CD4-positive, CD25-positive, alpha-beta regulatory T cell (primary cell): ENCODE results near the gene AEN. TPM values are rescaled to one million over a fixed set of nuclear protein-coding genes. Genes with fewer than 3 reads are reported as not detected.

Source experiments
- ATAC-seq, 2 donors: fragments of 150-1000 bp; cut with Tn5 transposase; one replicate each; pipeline ENCODE4 v1.10.0; 2021; ENCODE audit warnings: low read depth in 2 of 2, moderate number of reproducible peaks in 2 of 2, moderate library complexity in 1 of 2
- DNase-seq, 3 donors: peaks; one replicate each; pipeline versions ENCODE4 v3.0.0 to v3.0.0-alpha.2; 2012 to 2022; ENCODE audit warnings: mixed read lengths in 1 of 3
- H3K27ac ChIP-seq: one replicate; pipeline ENCODE4 v1.7.0; 2013; ENCODE audit warnings: mild to moderate bottlenecking, low read length; ENCODE audit not compliant: insufficient read depth, poor library complexity, severe bottlenecking
- H3K27me3 ChIP-seq: one replicate; pipeline ENCODE4 v1.7.0; 2013; ENCODE audit warnings: low read length; ENCODE audit not compliant: control insufficient read depth, insufficient read depth
- H3K36me3 ChIP-seq: one replicate; pipeline ENCODE4 v1.7.0; 2013; ENCODE audit warnings: mild to moderate bottlenecking, low read length, moderate library complexity; ENCODE audit not compliant: control insufficient read depth, insufficient read depth
- H3K4me1 ChIP-seq: 2 replicates; pipeline ENCODE4 v1.7.0; 2013; ENCODE audit warnings: mild to moderate bottlenecking, low read length; ENCODE audit not compliant: insufficient read depth, control insufficient read depth, poor library complexity, severe bottlenecking
- H3K4me3 ChIP-seq: one replicate; pipeline ENCODE4 v1.7.0; 2013; ENCODE audit warnings: low read depth, mild to moderate bottlenecking, low read length, moderate library complexity
- H3K9me3 ChIP-seq, 2 experiments: 1 replicate in 1 of 2; 2 replicates in 1 of 2; pipeline ENCODE4 v1.7.0; 2013; ENCODE audit warnings: low read length in 2 of 2, mild to moderate bottlenecking in 1 of 2, moderate library complexity in 1 of 2; ENCODE audit not compliant: control insufficient read depth in 2 of 2
- H3K27ac Mint-ChIP-seq, 3 donors: one replicate each; pipeline ENCODE4 v1.8.0; 2020 to 2022; ENCODE audit warnings: mild to moderate bottlenecking in 3 of 3, mixed read lengths in 3 of 3, moderate library complexity in 2 of 3
- H3K27me3 Mint-ChIP-seq: one replicate; pipeline ENCODE4 v1.8.0; 2022; ENCODE audit warnings: mild to moderate bottlenecking, mixed read lengths
- H3K36me3 Mint-ChIP-seq: one replicate; pipeline ENCODE4 v1.8.0; 2020; ENCODE audit warnings: mixed read lengths
- H3K4me1 Mint-ChIP-seq, 4 donors: one replicate each; pipeline ENCODE4 v1.8.0; 2020 to 2022; ENCODE audit warnings: mixed read lengths in 4 of 4, mild to moderate bottlenecking in 1 of 4
- H3K4me3 Mint-ChIP-seq, 4 donors: one replicate each; pipeline ENCODE4 v1.8.0; 2020 to 2022; ENCODE audit warnings: mild to moderate bottlenecking in 4 of 4, mixed read lengths in 4 of 4, moderate library complexity in 3 of 4
- H3K9me3 Mint-ChIP-seq, 7 donors: one replicate each; pipeline ENCODE4 v1.8.0; 2020 to 2022; ENCODE audit warnings: mixed read lengths in 7 of 7, mild to moderate bottlenecking in 3 of 7, moderate library complexity in 2 of 7
- polyA plus RNA-seq, 4 donors: library from polyadenylated mRNA; unstranded; fragments of 300-500 nt; fragmentation: Illumina TruSeq; gene quantifications; one replicate each; pipeline ENCODE4 v1.2.3, GENCODE V29; 2021
- total RNA-seq: library from RNA; stranded (reverse); gene quantifications from one replicate; pipeline ENCODE4 v1.2.3, GENCODE V29; 2022

Gene AEN
- total and polyA plus RNA-seq, 5 donors from 2014 or later, result 28.7 to 52.4 (median 36.1) TPM

DNA sequence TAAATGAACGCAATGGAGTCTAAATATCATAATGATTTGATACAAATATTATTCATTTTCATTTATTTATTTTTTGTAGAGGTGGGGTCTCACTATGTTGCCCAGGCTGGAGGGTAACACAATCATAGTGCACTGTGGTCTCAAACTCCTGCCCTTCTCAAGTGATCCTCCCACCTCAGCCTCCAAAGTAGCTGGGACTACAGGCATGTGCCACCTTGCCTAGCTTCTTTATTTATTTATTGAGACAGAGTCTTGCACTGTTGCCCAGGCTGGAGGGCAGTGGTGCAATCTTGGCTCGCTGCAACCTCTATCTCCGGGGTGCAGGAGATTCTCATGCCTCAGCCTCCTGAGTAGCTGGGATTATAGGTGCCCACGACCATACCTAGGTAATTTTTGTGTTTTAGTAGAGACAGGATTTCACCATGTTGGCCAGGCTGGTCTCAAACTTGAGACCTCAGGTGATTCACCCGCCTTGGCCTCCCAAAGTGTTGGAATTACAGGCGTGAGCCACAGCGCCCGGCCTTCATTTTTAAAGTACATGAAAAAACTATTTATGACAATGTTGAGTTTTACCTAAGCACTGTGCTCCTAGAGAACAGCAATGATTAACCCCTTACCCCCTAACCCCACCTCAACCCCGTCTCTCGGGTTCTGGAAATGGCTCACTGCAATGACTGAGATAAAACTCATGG is 4.0 kb upstream of the AEN start:
- no peak for DNase-seq
- no peaks in the 10 kb centered on the region for H3K27me3 ChIP-seq
- H3K36me3 ChIP-seq, result no peaks in the 10 kb centered on the region
- H3K27ac ChIP-seq, result no peak overlapping the region
- H3K4me3 Mint-ChIP-seq, result no peak overlapping the region
- peaks cover 0 to 14% (median 8%) of the 10 kb centered on the region in 4 donors for H3K4me1 Mint-ChIP-seq
- H3K27ac Mint-ChIP-seq, result no peak overlapping the region
- H3K4me1 ChIP-seq, result peaks cover 14% of the 10 kb centered on the region
- ATAC-seq, result no peak
- H3K4me3 ChIP-seq, result no peak overlapping the region
- peaks cover 10% of the 10 kb centered on the region for H3K27me3 Mint-ChIP-seq
- H3K9me3 ChIP-seq, result no peaks in the 10 kb centered on the region
- H3K9me3 Mint-ChIP-seq, result no peaks in the 10 kb centered on the region
- H3K36me3 Mint-ChIP-seq, result no peaks in the 10 kb centered on the region

- Histone ChIP-seq H3K9me3 (no peaks in the 10 kb centered on the region), H3K36me3 (no peaks in the 10 kb centered on the region), H3K4me3 (no peak overlapping the region), H3K27ac (no peak overlapping the region), H3K27me3 (no peaks in the 10 kb centered on the region), H3K4me1 (peaks cover 20% of the 10 kb centered on the region)
- H3K27ac Mint-ChIP-seq, result no peak overlapping the region
- H3K4me1 Mint-ChIP-seq, result peaks cover 0 to 21% (median 14%) of the 10 kb centered on the region in 4 donors
- H3K36me3 Mint-ChIP-seq, result no peaks in the 10 kb centered on the region
- ATAC-seq (no peak), DNase-seq (no peak)
- H3K4me3 Mint-ChIP-seq, result no peak overlapping the region
- H3K9me3 Mint-ChIP-seq, result no peaks in the 10 kb centered on the region
- peaks cover 10% of the 10 kb centered on the region for H3K27me3 Mint-ChIP-seq
These were observed 3.4 kb upstream of the AEN start for GRCh38 chr15:88617790-88618189.

GRCh38 chr15:88618686-88619085 is 2.5 kb upstream of the AEN start:
- H3K27ac ChIP-seq, result no peak overlapping the region
- Mint-ChIP-seq H3K27me3 (peaks cover 10% of the 10 kb centered on the region), H3K4me1 (peaks cover 0 to 30% (median 21%) of the 10 kb centered on the region in 4 donors), H3K9me3 (peaks cover 0 to 1% (median 0%) of the 10 kb centered on the region in 7 donors), H3K27ac (no peak overlapping the region), H3K4me3 (peak overlapping the region in 1 of 4 donors; percentile 47), H3K36me3 (no peaks in the 10 kb centered on the region)
- H3K4me1 ChIP-seq, result peaks cover 29% of the 10 kb centered on the region
- no peaks in the 10 kb centered on the region for H3K27me3 ChIP-seq
- H3K36me3 ChIP-seq, result no peaks in the 10 kb centered on the region
- ATAC-seq (no peak), DNase-seq (no peak)
- no peak overlapping the region for H3K4me3 ChIP-seq
- no peaks in the 10 kb centered on the region for H3K9me3 ChIP-seq

DNA sequence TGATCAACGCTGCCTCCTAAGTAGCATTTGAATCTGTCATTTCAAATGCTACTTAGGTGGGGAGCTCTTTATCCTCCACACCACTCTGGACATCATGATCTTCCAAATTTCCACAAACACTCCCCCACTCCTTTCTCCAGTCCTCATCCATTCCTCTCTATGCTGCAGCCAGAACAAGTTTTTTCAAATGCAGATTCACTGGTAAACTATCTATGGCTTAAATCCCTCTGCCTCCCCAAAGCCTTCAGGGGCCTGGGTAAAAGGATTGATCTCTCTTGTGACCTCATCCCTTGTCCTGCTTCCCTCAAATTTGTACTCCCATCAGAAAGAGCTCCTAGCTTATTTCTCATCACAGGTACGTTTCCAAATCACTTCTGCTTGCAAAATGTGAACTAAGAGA is 1.3 kb upstream of the AEN start:
- Histone ChIP-seq H3K4me3 (no peak overlapping the region), H3K27ac (no peak overlapping the region), H3K36me3 (no peaks in the 10 kb centered on the region), H3K27me3 (no peaks in the 10 kb centered on the region), H3K4me1 (peaks cover 40% of the 10 kb centered on the region), H3K9me3 (no peaks in the 10 kb centered on the region)
- Mint-ChIP-seq H3K27me3 (peaks cover 10% of the 10 kb centered on the region), H3K4me1 (peaks cover 9 to 41% (median 32%) of the 10 kb centered on the region in 4 donors), H3K4me3 (peak overlapping the region in 1 of 4 donors; percentile 90), H3K27ac (peak overlapping the region in 1 of 3 donors; percentile 82), H3K36me3 (no peaks in the 10 kb centered on the region), H3K9me3 (peaks cover 0 to 1% (median 0%) of the 10 kb centered on the region in 7 donors)
- no peak for ATAC-seq
- DNase-seq, result no peak

- Histone ChIP-seq H3K4me1 (peaks cover 62% of the 10 kb centered on the region), H3K36me3 (peaks cover 6% of the 10 kb centered on the region), H3K27me3 (no peaks in the 10 kb centered on the region), H3K9me3 (no peaks in the 10 kb centered on the region), H3K27ac (peak overlapping the region; percentile 90), H3K4me3 (peak overlapping the region; percentile 93)
- peaks cover 11 to 59% (median 38%) of the 10 kb centered on the region in 4 donors for H3K4me1 Mint-ChIP-seq
- peak; percentile 41 to 43 for ATAC-seq
- H3K4me3 Mint-ChIP-seq, result peak overlapping the region; percentile 90 to 96 (median 91)
- no peaks in the 10 kb centered on the region for H3K36me3 Mint-ChIP-seq
- peaks cover 0 to 1% (median 0%) of the 10 kb centered on the region in 7 donors for H3K9me3 Mint-ChIP-seq
- H3K27ac Mint-ChIP-seq, result peak overlapping the region; percentile 95 to 99 (median 98)
- peaks cover 10% of the 10 kb centered on the region for H3K27me3 Mint-ChIP-seq
- peak; percentile 45 to 84 (median 75) for DNase-seq
These were observed 857 bp downstream of the AEN start for GRCh38 chr15:88621789-88622604.

- H3K4me1 ChIP-seq, result peaks cover 68% of the 10 kb centered on the region
These were observed 1.4 kb downstream of the AEN start for GRCh38 chr15:88622605-88622975.

DNA sequence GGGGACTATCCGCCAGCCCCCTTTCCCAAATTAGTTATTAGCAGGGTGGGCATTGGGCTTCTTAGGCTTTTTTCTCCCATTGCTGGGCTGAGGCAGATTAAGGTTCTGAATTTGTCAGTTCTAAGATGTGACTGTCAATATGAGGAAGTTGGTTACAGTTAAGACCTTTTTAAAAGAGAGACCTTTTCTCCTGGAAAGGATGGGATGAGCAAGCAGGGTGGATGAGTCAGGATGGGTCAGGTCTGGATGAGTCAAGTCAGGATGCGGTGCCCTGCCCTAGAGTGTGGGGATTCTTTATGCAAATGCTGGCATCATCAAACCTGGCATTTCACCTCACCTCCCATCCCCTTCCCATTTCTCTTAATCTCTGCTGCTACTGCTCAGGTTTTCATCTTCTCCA is 1.9 kb downstream of the AEN start:
- H3K4me3 Mint-ChIP-seq, result peak overlapping the region; percentile 90 to 96 (median 91)
- peaks cover 0 to 1% (median 0%) of the 10 kb centered on the region in 7 donors for H3K9me3 Mint-ChIP-seq
- Histone ChIP-seq H3K4me3 (peak overlapping the region; percentile 93), H3K9me3 (no peaks in the 10 kb centered on the region), H3K36me3 (peaks cover 6% of the 10 kb centered on the region), H3K4me1 (peaks cover 73% of the 10 kb centered on the region), H3K27ac (peak overlapping the region; percentile 90), H3K27me3 (no peaks in the 10 kb centered on the region)
- DNase-seq (no peak), ATAC-seq (no peak)
- peaks cover 18 to 69% (median 48%) of the 10 kb centered on the region in 4 donors for H3K4me1 Mint-ChIP-seq
- peak overlapping the region; percentile 89 to 99 (median 95) for H3K27ac Mint-ChIP-seq
- H3K27me3 Mint-ChIP-seq, result peaks cover 3% of the 10 kb centered on the region
- peaks cover 7% of the 10 kb centered on the region for H3K36me3 Mint-ChIP-seq

More at GRCh38 chr15:88622605-88622975, 1.4 kb downstream of the AEN start:
- peaks cover 7% of the 10 kb centered on the region for H3K27me3 Mint-ChIP-seq
- no peak for ATAC-seq
- H3K9me3 Mint-ChIP-seq, result peaks cover 0 to 1% (median 0%) of the 10 kb centered on the region in 7 donors
- H3K4me1 Mint-ChIP-seq, result peaks cover 15 to 65% (median 43%) of the 10 kb centered on the region in 4 donors
- no peak for DNase-seq
- Histone ChIP-seq H3K9me3 (no peaks in the 10 kb centered on the region), H3K4me3 (peak overlapping the region; percentile 93), H3K27ac (peak overlapping the region; percentile 90), H3K27me3 (no peaks in the 10 kb centered on the region), H3K36me3 (peaks cover 6% of the 10 kb centered on the region)
- peaks cover 3% of the 10 kb centered on the region for H3K36me3 Mint-ChIP-seq
- H3K4me3 Mint-ChIP-seq, result peak overlapping the region; percentile 90 to 96 (median 91)
- H3K27ac Mint-ChIP-seq, result peak overlapping the region; percentile 95 to 99 (median 98)
